Activated CD4-positive, alpha-beta memory T cell treated with anti-CD3 and anti-CD28 coated beads, Interleukin-2, amount 10 ng/mL, durations not matched to agents 7 days and 5 days (primary cell): ENCODE results near the gene IL16. TPM values are rescaled to one million over a fixed set of nuclear protein-coding genes. Genes with fewer than 3 reads are reported as not detected.

Experiments
- CTCF ChIA-PET: fragments of 350-600 bp; sonication (Branson Sonifier 250); formaldehyde crosslinking; loops from one replicate; lab custom pipeline; 2021; ENCODE audit warnings: antibody characterized with exemption, inconsistent platforms; lab: Charles Lee
- POLR2A ChIA-PET: fragments of 350-600 bp; sonication (Branson Sonifier 250); formaldehyde crosslinking; loops from one replicate; lab custom pipeline; 2021; ENCODE audit warnings: antibody characterized with exemption; lab: Charles Lee
- DNase-seq: peaks from one replicate; pipeline ENCODE4 v3.0.0-alpha.2; 2020
- H3K27ac Mint-ChIP-seq: one replicate; pipeline ENCODE4 v1.8.0; 2021; ENCODE audit warnings: mild to moderate bottlenecking, mixed read lengths
- H3K27me3 Mint-ChIP-seq: one replicate; pipeline ENCODE4 v1.8.0; 2021; ENCODE audit warnings: mixed read lengths
- H3K36me3 Mint-ChIP-seq: one replicate; pipeline ENCODE4 v1.8.0; 2021; ENCODE audit warnings: low read depth, mixed read lengths
- H3K4me1 Mint-ChIP-seq: one replicate; pipeline ENCODE4 v1.8.0; 2021; ENCODE audit warnings: mixed read lengths
- H3K4me3 Mint-ChIP-seq: one replicate; pipeline ENCODE4 v1.8.0; 2021; ENCODE audit warnings: mild to moderate bottlenecking, mixed read lengths
- H3K9me3 Mint-ChIP-seq: one replicate; pipeline ENCODE4 v1.8.0; 2021; ENCODE audit warnings: mixed read lengths
- total RNA-seq, 2 experiments: library from RNA; stranded (reverse); gene quantifications; one replicate each; pipeline ENCODE4 v1.2.3, GENCODE V29; 2021

IL16 gene
- total RNA-seq, 2 experiments from 2014 or later: 196 to 200 TPM

- ChIA-PET POLR2A (interaction anchor here (0.7 to 5.2 kb wide), 8 partner anchors 10 to 654 kb away, joined by 3 to 48 read pairs (median 6); partner anchors contain the start of gene STARD5), CTCF (interaction anchor here (0.7 to 5.5 kb wide), 5 partner anchors 21 to 312 kb away, joined by 3 to 35 read pairs (median 8); partner anchors contain the start of gene STARD5)
These were observed 106.0 kb downstream of the IL16 start for GRCh38 chr15:81302701-81303109.

GRCh38 chr15:81303244-81304225 lies 106.9 kb downstream of the IL16 start:
- ChIA-PET CTCF (interaction anchor here (0.8 to 5.5 kb wide), 5 partner anchors 20 to 38 kb away, joined by 4 to 35 read pairs (median 8); partner anchors contain the start of gene STARD5), POLR2A (interaction anchor here (0.7 to 5.2 kb wide), 6 partner anchors 10 to 653 kb away, joined by 3 to 48 read pairs (median 7); partner anchors contain the start of gene STARD5)
- Mint-ChIP-seq H3K4me1 (peaks cover 58% of the 10 kb centered on the region), H3K27me3 (no peaks in the 10 kb centered on the region), H3K27ac (peak overlapping the region; percentile 78), H3K9me3 (no peaks in the 10 kb centered on the region), H3K36me3 (peaks cover 98% of the 10 kb centered on the region), H3K4me3 (peak overlapping the region; percentile 98)
- no peak for DNase-seq

More at GRCh38 chr15:81302701-81303109, 106.0 kb downstream of the IL16 start:
- peaks cover 58% of the 10 kb centered on the region for H3K4me1 Mint-ChIP-seq
- H3K4me3 Mint-ChIP-seq: peak overlapping the region; percentile 98
- no peaks in the 10 kb centered on the region for H3K27me3 Mint-ChIP-seq
- peak overlapping the region; percentile 78 for H3K27ac Mint-ChIP-seq
- peaks cover 98% of the 10 kb centered on the region for H3K36me3 Mint-ChIP-seq
- DNase-seq: no peak
- H3K9me3 Mint-ChIP-seq: no peaks in the 10 kb centered on the region

- Mint-ChIP-seq H3K4me1 (peaks cover 59% of the 10 kb centered on the region), H3K4me3 (peak overlapping the region; percentile 53)
These were observed 107.5 kb downstream of the IL16 start for GRCh38 chr15:81304226-81304625.

GRCh38 chr15:81308260-81308659 lies 111.6 kb downstream of the IL16 start:
- Mint-ChIP-seq H3K27ac (no peak overlapping the region), H3K4me3 (no peak overlapping the region), H3K36me3 (peaks cover 93% of the 10 kb centered on the region), H3K9me3 (no peaks in the 10 kb centered on the region), H3K27me3 (no peaks in the 10 kb centered on the region), H3K4me1 (peaks cover 34% of the 10 kb centered on the region)
- CTCF ChIA-PET: interaction anchor here (0.6 to 2.1 kb wide), 7 partner anchors 9 to 197 kb away, joined by 3 to 11 read pairs (median 5); partner anchors contain the start of gene STARD5
- POLR2A ChIA-PET: interaction anchor here (1.0 to 5.5 kb wide), 5 partner anchors 8 to 33 kb away, joined by 3 to 35 read pairs (median 7); no protein-coding TSS in a partner anchor
- DNase-seq: no peak

More at GRCh38 chr15:81304226-81304625, 107.5 kb downstream of the IL16 start:
- POLR2A ChIA-PET: interaction anchor here (0.8 to 5.0 kb wide), 3 partner anchors 11 to 38 kb away, joined by 3 to 48 read pairs (median 4); partner anchors contain the start of gene STARD5
- no peaks in the 10 kb centered on the region for H3K27me3 Mint-ChIP-seq
- CTCF ChIA-PET: interaction anchor here (0.8 to 1.4 kb wide), 3 partner anchors 20 to 38 kb away, joined by 4 to 5 read pairs (median 4); partner anchors contain the start of gene STARD5
- H3K9me3 Mint-ChIP-seq: no peaks in the 10 kb centered on the region
- DNase-seq: no peak
- H3K36me3 Mint-ChIP-seq: peaks cover 98% of the 10 kb centered on the region
- H3K27ac Mint-ChIP-seq: peak overlapping the region; percentile 78

GRCh38 chr15:81309647-81310450 lies 113.2 kb downstream of the IL16 start:
- peaks cover 78% of the 10 kb centered on the region for H3K36me3 Mint-ChIP-seq
- no peaks in the 10 kb centered on the region for H3K9me3 Mint-ChIP-seq
- DNase-seq: no peak
- ChIA-PET CTCF (no interaction called here), POLR2A (interaction anchor here (1.5 to 5.5 kb wide), 5 partner anchors 10 to 24 kb away, joined by 3 to 35 read pairs (median 8); partner anchors contain the start of gene STARD5)
- H3K4me1 Mint-ChIP-seq: peaks cover 21% of the 10 kb centered on the region
- H3K4me3 Mint-ChIP-seq: no peak overlapping the region
- no peaks in the 10 kb centered on the region for H3K27me3 Mint-ChIP-seq
- peak overlapping the region; percentile 8 for H3K27ac Mint-ChIP-seq

GRCh38 chr15:81310480-81310879 lies 113.8 kb downstream of the IL16 start:
- no peak for DNase-seq
- ChIA-PET POLR2A (interaction anchor here (1.5 to 5.5 kb wide), 3 partner anchors 9 to 15 kb away, joined by 3 to 35 read pairs (median 31); no protein-coding TSS in a partner anchor), CTCF (interaction anchor here (0.7 kb wide), 1 partner anchor 9 kb away, joined by 3 read pairs; no protein-coding TSS in a partner anchor)
- Mint-ChIP-seq H3K4me3 (no peak overlapping the region), H3K27me3 (no peaks in the 10 kb centered on the region), H3K36me3 (peaks cover 79% of the 10 kb centered on the region), H3K9me3 (no peaks in the 10 kb centered on the region), H3K27ac (no peak overlapping the region), H3K4me1 (peaks cover 26% of the 10 kb centered on the region)

- POLR2A ChIA-PET: interaction anchor here (1.0 to 5.5 kb wide), 4 partner anchors 9 to 20 kb away, joined by 3 to 35 read pairs (median 4); no protein-coding TSS in a partner anchor
- CTCF ChIA-PET: no interaction called here
- Mint-ChIP-seq H3K9me3 (no peaks in the 10 kb centered on the region), H3K27me3 (no peaks in the 10 kb centered on the region), H3K36me3 (peaks cover 72% of the 10 kb centered on the region), H3K4me1 (peaks cover 20% of the 10 kb centered on the region), H3K27ac (peak overlapping the region; percentile 11), H3K4me3 (no peak overlapping the region)
- DNase-seq: no peak
These were observed 115.2 kb downstream of the IL16 start for GRCh38 chr15:81311752-81312464.

- peaks cover 66% of the 10 kb centered on the region for H3K36me3 Mint-ChIP-seq
- H3K4me1 Mint-ChIP-seq: peaks cover 20% of the 10 kb centered on the region
- no peaks in the 10 kb centered on the region for H3K27me3 Mint-ChIP-seq
- no peaks in the 10 kb centered on the region for H3K9me3 Mint-ChIP-seq
- DNase-seq: no peak
- no peak overlapping the region for H3K4me3 Mint-ChIP-seq
- CTCF ChIA-PET: no interaction called here
- POLR2A ChIA-PET: interaction anchor here (1.7 kb wide), 1 partner anchor 11 kb away, joined by 5 read pairs; no protein-coding TSS in a partner anchor
- no peak overlapping the region for H3K27ac Mint-ChIP-seq
These were observed 116.3 kb downstream of the IL16 start for GRCh38 chr15:81312790-81313543.

- no peak overlapping the region for H3K27ac Mint-ChIP-seq
- H3K36me3 Mint-ChIP-seq: peaks cover 66% of the 10 kb centered on the region
- CTCF ChIA-PET: interaction anchor here (1.2 kb wide), 1 partner anchor 38 kb away, joined by 3 read pairs; no protein-coding TSS in a partner anchor
- POLR2A ChIA-PET: interaction anchor here (1.7 kb wide), 1 partner anchor 12 kb away, joined by 5 read pairs; no protein-coding TSS in a partner anchor
- peaks cover 20% of the 10 kb centered on the region for H3K4me1 Mint-ChIP-seq
- H3K27me3 Mint-ChIP-seq: no peaks in the 10 kb centered on the region
- DNase-seq: no peak
- no peaks in the 10 kb centered on the region for H3K9me3 Mint-ChIP-seq
- no peak overlapping the region for H3K4me3 Mint-ChIP-seq
These were observed 117.0 kb downstream of the IL16 start for GRCh38 chr15:81313686-81314085.

- POLR2A ChIA-PET: no interaction called here
- Mint-ChIP-seq H3K27ac (no peak overlapping the region), H3K9me3 (no peaks in the 10 kb centered on the region), H3K4me1 (peaks cover 17% of the 10 kb centered on the region), H3K4me3 (no peak overlapping the region), H3K27me3 (no peaks in the 10 kb centered on the region), H3K36me3 (peaks cover 64% of the 10 kb centered on the region)
- no peak for DNase-seq
- CTCF ChIA-PET: interaction anchor here (1.2 kb wide), 1 partner anchor 39 kb away, joined by 3 read pairs; no protein-coding TSS in a partner anchor
These were observed 117.7 kb downstream of the IL16 start for GRCh38 chr15:81314378-81314777.
